H1 (cell line): ENCODE data around the gene GPRC5D. TPM values are rescaled to one million over a fixed set of nuclear protein-coding genes. Genes with fewer than 3 reads are reported as not detected.

Experiments
- CTCF ChIA-PET: fragments of 300-600 bp; sonication (Branson Sonifier 250); formaldehyde crosslinking; loops from one replicate; lab custom pipeline; 2021; ENCODE audit not compliant: partially characterized antibody; lab: Charles Lee
- POLR2A ChIA-PET: fragments of 300-600 bp; sonication (Branson Sonifier 250); formaldehyde crosslinking; loops from one replicate; lab custom pipeline; 2021; ENCODE audit warnings: inconsistent platforms; ENCODE audit not compliant: partially characterized antibody; lab: Charles Lee
- DNase-seq, 2 experiments: peaks; one replicate each; pipeline versions ENCODE4 v3.0.0 to v3.0.0-alpha.2; 2010 to 2022; ENCODE audit warnings: low spot score in 2 of 2, low read depth in 1 of 2, mixed read lengths in 1 of 2
- FAIRE-seq: peaks from 2 replicates; lab custom pipeline; 2011; peaks lifted over from hg19 to GRCh38; lab: Jason Lieb, UNC
- H2AFZ ChIP-seq: 2 replicates; pipeline ENCODE4 v1.8.1; 2012; ENCODE audit warnings: low read length, inconsistent platforms
- H2AK5ac ChIP-seq: 2 replicates; pipeline ENCODE4 v1.6.1; 2013; ENCODE audit warnings: low read depth, low read length
- H2BK120ac ChIP-seq: replicated peaks from 2 replicates; pipeline ENCODE3; 2013; ENCODE audit warnings: low read depth, low read length, inconsistent platforms
- H2BK12ac ChIP-seq: 2 replicates; pipeline ENCODE4 v1.6.1; 2013; ENCODE audit warnings: low read depth, low read length
- H2BK15ac ChIP-seq: 2 replicates; pipeline ENCODE4 v1.6.1; 2013; ENCODE audit warnings: low read length
- H2BK20ac ChIP-seq: 2 replicates; pipeline ENCODE4 v1.6.1; 2013; ENCODE audit warnings: low read length
- H2BK5ac ChIP-seq: 2 replicates; pipeline ENCODE4 v1.6.1; 2013; ENCODE audit warnings: low read depth, low read length
- H3K14ac ChIP-seq: 2 replicates; pipeline ENCODE4 v1.6.1; 2013; ENCODE audit warnings: inconsistent platforms; ENCODE audit not compliant: insufficient read length
- H3K18ac ChIP-seq: 2 replicates; pipeline ENCODE4 v1.6.1; 2013; ENCODE audit warnings: low read length; ENCODE audit errors: extremely low read depth
- H3K23ac ChIP-seq: 2 replicates; pipeline ENCODE4 v1.6.1; 2013; ENCODE audit warnings: inconsistent platforms; ENCODE audit not compliant: insufficient read length
- H3K23me2 ChIP-seq: 2 replicates; pipeline ENCODE4 v1.6.1; 2013; ENCODE audit warnings: low read depth, low read length
- H3K27ac ChIP-seq: 2 replicates; pipeline ENCODE4 v1.6.1; 2011; ENCODE audit warnings: low read depth, low read length, inconsistent platforms
- H3K27me3 ChIP-seq, 4 experiments: replicated peaks in 1 of 4; 1 replicate in 1 of 4; 2 replicates in 3 of 4; pipeline versions ENCODE4 v1.6.1 to v1.8.1; 2011 to 2013; ENCODE audit warnings: low read length in 3 of 4, mild to moderate bottlenecking in 3 of 4, inconsistent platforms in 2 of 4, mixed read lengths in 2 of 4, moderate library complexity in 1 of 4; ENCODE audit not compliant: control insufficient read depth in 3 of 4, insufficient read depth in 3 of 4; ENCODE audit errors: extremely low read depth in 1 of 4
- H3K36me3 ChIP-seq, 4 experiments: 2 replicates each; pipeline versions ENCODE4 v1.6.1 to v1.8.1; 2011 to 2013; ENCODE audit warnings: mild to moderate bottlenecking in 4 of 4, low read length in 3 of 4, moderate library complexity in 2 of 4, control low read depth in 1 of 4, inconsistent platforms in 1 of 4; ENCODE audit not compliant: insufficient read depth in 4 of 4, control insufficient read depth in 2 of 4
- H3K4ac ChIP-seq: replicated peaks from 2 replicates; pipeline ENCODE3; 2013; ENCODE audit warnings: low read length, low read depth, mixed read lengths, inconsistent platforms; ENCODE audit not compliant: insufficient read length
- H3K4me1 ChIP-seq, 4 experiments: replicated peaks in 1 of 4; 1 replicate in 1 of 4; 2 replicates in 3 of 4; pipeline versions ENCODE4 v1.6.1 to v1.8.1; 2011 to 2013; ENCODE audit warnings: low read length in 3 of 4, inconsistent platforms in 2 of 4, mixed read lengths in 1 of 4; ENCODE audit not compliant: insufficient read depth in 4 of 4, control insufficient read depth in 3 of 4
- H3K4me2 ChIP-seq, 2 experiments: 2 replicates each; pipeline versions ENCODE4 v1.6.1 to v1.8.1; 2011 to 2013; ENCODE audit warnings: low read depth in 2 of 2, low read length in 2 of 2, control low read depth in 1 of 2, inconsistent platforms in 1 of 2, mild to moderate bottlenecking in 1 of 2; ENCODE audit not compliant: insufficient read depth in 1 of 2
- H3K4me3 ChIP-seq, 4 experiments: fragments of 200-600, 300-600 bp in 1 of 4; sonication (generic), shearing (Covaris generic), sonication (Bioruptor Twin) in 1 of 4; 2 replicates each; pipeline versions ENCODE4 v1.5.1 to v1.8.1; 2011 to 2016; ENCODE audit warnings: low read length in 4 of 4, low read depth in 3 of 4, control low read depth in 2 of 4, inconsistent platforms in 2 of 4, mild to moderate bottlenecking in 2 of 4, mixed read lengths in 1 of 4, moderate library complexity in 1 of 4; ENCODE audit not compliant: insufficient read depth in 2 of 4; ENCODE audit errors: extremely low read depth in 1 of 4
- H3K56ac ChIP-seq: replicated peaks from 2 replicates; pipeline ENCODE3; 2013; ENCODE audit warnings: low read depth, mild to moderate bottlenecking, mixed read lengths, low read length, inconsistent platforms; ENCODE audit not compliant: insufficient read length
- H3K79me1 ChIP-seq: 2 replicates; pipeline ENCODE4 v1.6.1; 2013; ENCODE audit warnings: low read depth, low read length, control low read depth
- H3K79me2 ChIP-seq, 2 experiments: 2 replicates each; pipeline versions ENCODE4 v1.6.1 to v1.8.1; 2012 to 2013; ENCODE audit warnings: low read length in 2 of 2, mild to moderate bottlenecking in 2 of 2, inconsistent platforms in 1 of 2; ENCODE audit not compliant: insufficient read depth in 2 of 2, control insufficient read depth in 1 of 2
- H3K9ac ChIP-seq, 4 experiments: replicated peaks in 1 of 4; 1 replicate in 1 of 4; 2 replicates in 3 of 4; pipeline versions ENCODE4 v1.6.1 to v1.8.1; 2011 to 2013; ENCODE audit warnings: low read depth in 3 of 4, low read length in 3 of 4, control low read depth in 2 of 4, mild to moderate bottlenecking in 2 of 4, moderate library complexity in 2 of 4, inconsistent platforms in 1 of 4; ENCODE audit errors: extremely low read depth in 1 of 4
- H3K9me3 ChIP-seq, 2 experiments: 2 replicates each; pipeline versions ENCODE4 v1.6.1 to v1.8.1; 2012 to 2013; ENCODE audit warnings: mild to moderate bottlenecking in 2 of 2, moderate library complexity in 2 of 2, control low read depth in 1 of 2, inconsistent platforms in 1 of 2, low read depth in 1 of 2, low read length in 1 of 2, mixed read lengths in 1 of 2; ENCODE audit not compliant: insufficient read depth in 2 of 2
- H4K20me1 ChIP-seq, 2 experiments: replicated peaks in 1 of 2; 2 replicates each; pipeline versions ENCODE3 to v1.8.1; 2011 to 2013; ENCODE audit warnings: inconsistent platforms in 2 of 2, low read length in 2 of 2, mild to moderate bottlenecking in 1 of 2; ENCODE audit not compliant: insufficient read depth in 2 of 2, control insufficient read depth in 1 of 2
- H4K5ac ChIP-seq: 2 replicates; pipeline ENCODE4 v1.6.1; 2013; ENCODE audit warnings: low read length, low read depth, mixed read lengths, inconsistent platforms; ENCODE audit not compliant: insufficient read length
- H4K8ac ChIP-seq: 2 replicates; pipeline ENCODE4 v1.8.0; 2013; ENCODE audit warnings: mild to moderate bottlenecking, moderate library complexity, low read length, inconsistent platforms; ENCODE audit not compliant: insufficient read depth; ENCODE audit errors: extremely low read depth
- H4K91ac ChIP-seq: replicated peaks from 2 replicates; pipeline ENCODE3; 2013; ENCODE audit warnings: low read length, mixed read lengths, inconsistent platforms; ENCODE audit not compliant: insufficient read length
- ASH2L ChIP-seq: fragments of 200-600, 300-600 bp; sonication (generic); IDR thresholded peaks from one replicate; pipeline ENCODE4 v1.7.1; 2017; ENCODE audit warnings: low read length
- GTF2F1 ChIP-seq: IDR thresholded peaks from 2 replicates; pipeline ENCODE4 v1.6.1; 2012; ENCODE audit warnings: low read depth, low read length, improper control_type of control experiment, borderline replicate concordance
- KDM4A ChIP-seq: IDR thresholded peaks from one replicate; pipeline ENCODE4 v1.7.1; 2012; ENCODE audit warnings: low read depth, mild to moderate bottlenecking, moderate library complexity, low read length, inconsistent platforms; ENCODE audit not compliant: severe bottlenecking
- PHF8 ChIP-seq: fragments of 200-600 bp; sonication (generic); conservative IDR thresholded peaks from 2 replicates; pipeline ENCODE4 v1.7.1; 2012; ENCODE audit warnings: low read depth, mild to moderate bottlenecking, inconsistent platforms, low read length, moderate library complexity
- RBBP5 ChIP-seq: IDR thresholded peaks from 2 replicates; pipeline ENCODE4 v1.7.1; 2012; ENCODE audit warnings: low read depth, mild to moderate bottlenecking, inconsistent platforms, low read length, moderate library complexity, borderline replicate concordance
- RNF2 ChIP-seq: fragments of 200-900, 300-1000 bp; sonication (generic); IDR thresholded peaks from 2 replicates; pipeline ENCODE4 v1.7.1; 2016; ENCODE audit warnings: borderline replicate concordance, low read depth, mild to moderate bottlenecking, antibody characterized with exemption, low read length; ENCODE audit not compliant: poor library complexity, severe bottlenecking; ENCODE audit errors: missing control alignments
- TAF1 ChIP-seq: IDR thresholded peaks from 2 replicates; pipeline ENCODE4 v1.6.1; 2011; ENCODE audit warnings: mild to moderate bottlenecking, low read depth, low read length
- whole genome bisulfite sequencing, 2 experiments: shearing (Covaris generic) in 1 of 2; methylation state at CpG; one replicate each; pipeline versions ENCODE4 v1.1.6 to v1.1.7; 2013 to 2015; ENCODE audit warnings: low lambda C conversion rate in 2 of 2, mixed read lengths in 2 of 2, inconsistent platforms in 1 of 2, low coverage in 1 of 2, missing lambda C conversion rate in 1 of 2; ENCODE audit not compliant: insufficient replicate concordance in 2 of 2, insufficient coverage in 1 of 2, insufficient read length in 1 of 2; ENCODE audit errors: extremely low coverage in 1 of 2, missing lambda C conversion rate in 1 of 2; 5-methylcytosine and 5-hydroxymethylcytosine counted together
- polyA plus RNA-seq, 7 experiments: library from polyadenylated mRNA; depleted of rRNA in 3 of 7; stranded (reverse) in 5 of 7; unstranded in 2 of 7; fragments of >200 nt in 5 of 7; fragments of 200-250 nt in 2 of 7; gene quantifications; 1 replicate in 5 of 7; 2 replicates in 1 of 7; 4 replicates in 1 of 7; pipeline versions ENCODE4 v1.2.1 to v1.2.3, GENCODE V29; 2011 to 2013; ENCODE audit warnings: missing spikeins in 2 of 7, mixed read lengths in 2 of 7
- total RNA-seq: library from RNA; stranded (reverse); fragmentation: NEBNext Ultra II Directional; extraction: Animal tissue kit (Norgen Biotek cat#: 25700); gene quantifications from 2 replicates; pipeline ENCODE4 v1.2.1, GENCODE V29; 2021

Gene GPRC5D
- total and polyA plus RNA-seq, 2 of the 8 experiments (the other 6 are each of a cell fraction or from before 2014, with no cell fraction given), result 0.45 TPM; not detected in 1

DNA sequence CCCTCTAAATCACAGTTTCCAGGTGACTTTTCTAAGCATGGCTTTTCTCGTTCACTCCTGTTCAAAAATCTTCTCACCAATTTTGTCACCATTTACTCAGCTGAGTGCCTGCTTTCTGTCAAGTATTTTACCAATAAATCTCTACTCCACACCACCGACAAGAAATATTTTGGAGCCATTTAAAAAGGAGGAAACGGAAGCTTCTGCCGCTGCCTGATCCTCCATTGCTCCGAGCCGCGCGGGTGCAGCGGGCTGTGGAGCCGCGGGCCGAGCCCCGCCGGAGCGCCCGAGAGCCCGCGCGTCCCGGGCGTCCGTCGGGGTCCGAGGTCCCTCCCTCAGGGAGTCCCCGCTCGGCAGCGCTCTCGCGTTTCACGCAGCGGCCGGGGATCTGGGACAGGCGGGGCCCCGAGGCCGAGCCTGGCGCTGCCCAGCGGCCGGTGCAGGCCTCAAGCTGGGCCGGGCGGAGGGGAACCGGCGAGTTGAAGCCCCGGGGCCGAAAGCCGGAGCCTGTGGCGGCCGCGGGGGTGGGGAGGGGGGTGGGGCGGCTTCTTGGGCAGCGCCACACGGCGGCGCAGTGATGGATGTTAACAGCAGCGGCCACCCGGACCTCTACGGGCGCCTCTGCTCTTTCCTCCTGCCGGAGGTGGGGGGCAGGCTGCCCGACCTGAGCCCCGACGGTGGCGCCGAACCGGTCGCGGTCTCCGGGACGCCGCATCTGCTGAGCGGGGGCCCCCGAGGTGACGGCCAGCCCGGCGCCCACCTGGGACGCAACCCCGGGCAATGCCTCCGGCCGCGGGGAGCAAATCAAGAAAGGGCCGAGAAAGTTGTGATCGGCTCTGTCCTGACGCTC, 49.2 kb upstream of the GPRC5D start:
- no peak for FAIRE-seq
- TF ChIP-seq KDM4A (peak; percentile 63), GTF2F1 (no peak), RNF2 (no peak), ASH2L (peak; percentile 62), PHF8 (0 out of 2 replicates have a peak, but pooled peaks have one; percentile 2), TAF1 (0 out of 2 replicates have a peak, but pooled peaks have one; percentile 27), RBBP5 (peak; percentile 23; the same call in 1 of the 2 replicates)

More for the DNA sequence above, 49.2 kb upstream of the GPRC5D start:
- Histone ChIP-seq H3K27me3 (peaks cover 0 to 15% (median 6%) of the 10 kb centered on the region in 4 experiments; a peak in 4 of 7 replicates), H3K23ac (no peak overlapping the region), H3K4me2 (peak overlapping the region; percentile 86 to 87), H2AFZ (no peak overlapping the region), H3K4ac (no peak overlapping the region), H3K4me3 (peak overlapping the region; percentile 41 to 87 (median 82)), H2BK5ac (no peak overlapping the region), H4K5ac (no peak overlapping the region), H4K8ac (0 out of 2 replicates have a peak overlapping the region, but pooled peaks have one; percentile 45), H2BK20ac (no peak overlapping the region), H3K9me3 (no peaks in the 10 kb centered on the region), H4K91ac (peak overlapping the region; percentile 11), H3K79me1 (no peaks in the 10 kb centered on the region; the same call in 1 of the 2 replicates), H3K36me3 (0 out of 8 replicates have a peak, but pooled peaks cover 0 to 2% (median 0%) of the 10 kb centered on the region in 4 experiments), H3K56ac (no peak overlapping the region), H2AK5ac (0 out of 2 replicates have a peak overlapping the region, but pooled peaks have one; percentile 54), H3K14ac (peak overlapping the region; percentile 44), H3K23me2 (peaks cover 12% of the 10 kb centered on the region), H3K79me2 (peaks cover 0 to 42% of the 10 kb centered on the region in 2 experiments; a peak in 2 of 4 replicates), H3K18ac (no peak overlapping the region), H4K20me1 (peaks cover 2 to 3% of the 10 kb centered on the region in 2 experiments), H3K9ac (peak overlapping the region; percentile 13 to 69 (median 25); a peak in 5 of 7 replicates), H2BK120ac (peak overlapping the region; percentile 1), H3K4me1 (peaks cover 9 to 22% (median 12%) of the 10 kb centered on the region in 4 experiments), H2BK15ac (peak overlapping the region; percentile 3; the same call in 1 of the 2 replicates), H2BK12ac (peak overlapping the region; percentile 92), H3K27ac (0 out of 2 replicates have a peak overlapping the region, but pooled peaks have one; percentile 53)
- 5% methylated on average over 53 of the region's 82 CpGs; no CpG with 5 or more reads in 1 of the 2 experiments for WGBS, 2 experiments
- DNase-seq, result peak in 1 of 2 experiments; percentile 71
- ChIA-PET CTCF (interaction anchor here (0.9 kb wide), 2 partner anchors 11 to 204 kb away, joined by 3 read pairs; no protein-coding TSS in a partner anchor), POLR2A (interaction anchor here (0.7 to 1.4 kb wide), 4 partner anchors 11 to 101 kb away, joined by 3 to 5 read pairs (median 4); partner anchors contain the start of gene FAM234B)
